ENCODE data around the gene WDR70. TPM values are rescaled to one million over a fixed set of nuclear protein-coding genes. Genes with fewer than 3 reads are reported as not detected.

Gene WDR70
- polyA plus RNA-seq, 1 of the 3 experiments (the other 2 are of a cell fraction): 14.2 TPM

GRCh38 chr5:37786416-37786815 is 407.3 kb downstream of the WDR70 start:
- H2AFZ ChIP-seq (ENCODE audit: low read depth): no peak overlapping the region
- no peaks in the 10 kb centered on the region for H3K27me3 ChIP-seq (ENCODE audit: insufficient read depth)
- CTCF ChIA-PET: no interaction called here
- H4K20me1 ChIP-seq (ENCODE audit: insufficient read depth): no peaks in the 10 kb centered on the region
- no peaks in the 10 kb centered on the region for H3F3A ChIP-seq (replicated peaks; ENCODE audit: insufficient read depth)
- H3K4me3 ChIP-seq (ENCODE audit: low read depth in 2 of 2, low read length in 1 of 2): no peak overlapping the region
- no peaks in the 10 kb centered on the region for H3K79me2 ChIP-seq (ENCODE audit: insufficient read depth)
- no peak overlapping the region for H3K9ac ChIP-seq
- DNase-seq: no peak
- WGBS (ENCODE audit: low lambda C conversion rate): 65% methylated on average over 2 of the region's 2 CpGs
- POLR2A ChIA-PET: no interaction called here
- no peaks in the 10 kb centered on the region for H3K36me3 ChIP-seq (replicated peaks in 1 of 2; ENCODE audit: control insufficient read depth in 1 of 2, insufficient read depth in 2 of 2, low read length in 1 of 2)
- H3K9me2 ChIP-seq: no peaks in the 10 kb centered on the region
- TF ChIP-seq REST (IDR thresholded peaks at IDR 0.05; ENCODE audit: low read depth, low read length): no peak
- no peak for TF ChIP-seq NRF1 (IDR thresholded peaks at IDR 0.05; ENCODE audit: low read depth, low read length)
- no peak for TF ChIP-seq CTCF (IDR thresholded peaks at IDR 0.05)
- TF ChIP-seq SMC3 (IDR thresholded peaks at IDR 0.05; ENCODE audit: low read depth, low read length): no peak
- no peak for TF ChIP-seq YY1 (IDR thresholded peaks at IDR 0.05; ENCODE audit: low read depth)
- TF ChIP-seq TAF1 (IDR thresholded peaks at IDR 0.05; ENCODE audit: borderline replicate concordance, low read depth, low read length): no peak
- TF ChIP-seq FOXJ3 (CRISPR knock-in tag; IDR thresholded peaks at IDR 0.05): no peak
- TF ChIP-seq RCOR1 (IDR thresholded peaks at IDR 0.05; ENCODE audit: low read length): no peak
- TF ChIP-seq POLR2AphosphoS5 (IDR thresholded peaks at IDR 0.05; ENCODE audit: low read depth, low read length): no peak
- no peak for TF ChIP-seq CHD2 (IDR thresholded peaks at IDR 0.05; ENCODE audit: low read length, partially characterized antibody)
- TF ChIP-seq USF2 (IDR thresholded peaks at IDR 0.05; ENCODE audit: borderline replicate concordance, low read depth, low read length): no peak
- no peak for TF ChIP-seq ZBTB33 (IDR thresholded peaks at IDR 0.05; ENCODE audit: borderline replicate concordance, low read depth)
- peak overlapping the region in 1 of 2 experiments; percentile 34; a peak in 2 of 4 replicates for H3K27ac ChIP-seq (ENCODE audit: low read depth in 2 of 2, low read length in 1 of 2)
- H3K9me3 ChIP-seq: no peaks in the 10 kb centered on the region
- H3K4me2 ChIP-seq: no peak overlapping the region
- peaks cover 0 to 5% of the 10 kb centered on the region in 2 experiments; a peak in 1 of 4 replicates for H3K4me1 ChIP-seq (ENCODE audit: control insufficient read depth in 1 of 2, insufficient read depth in 2 of 2, low read depth in 1 of 2, low read length in 1 of 2)
